Measurements from ENCODE around the gene SMIM30.
"Not testable (repeated sequence)": the region's sequence is repeated elsewhere in the genome, so short reads cannot be mapped to it uniquely, and the experiment has no call there.

SMIM30 gene, protein sequence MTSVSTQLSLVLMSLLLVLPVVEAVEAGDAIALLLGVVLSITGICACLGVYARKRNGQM

DNA sequence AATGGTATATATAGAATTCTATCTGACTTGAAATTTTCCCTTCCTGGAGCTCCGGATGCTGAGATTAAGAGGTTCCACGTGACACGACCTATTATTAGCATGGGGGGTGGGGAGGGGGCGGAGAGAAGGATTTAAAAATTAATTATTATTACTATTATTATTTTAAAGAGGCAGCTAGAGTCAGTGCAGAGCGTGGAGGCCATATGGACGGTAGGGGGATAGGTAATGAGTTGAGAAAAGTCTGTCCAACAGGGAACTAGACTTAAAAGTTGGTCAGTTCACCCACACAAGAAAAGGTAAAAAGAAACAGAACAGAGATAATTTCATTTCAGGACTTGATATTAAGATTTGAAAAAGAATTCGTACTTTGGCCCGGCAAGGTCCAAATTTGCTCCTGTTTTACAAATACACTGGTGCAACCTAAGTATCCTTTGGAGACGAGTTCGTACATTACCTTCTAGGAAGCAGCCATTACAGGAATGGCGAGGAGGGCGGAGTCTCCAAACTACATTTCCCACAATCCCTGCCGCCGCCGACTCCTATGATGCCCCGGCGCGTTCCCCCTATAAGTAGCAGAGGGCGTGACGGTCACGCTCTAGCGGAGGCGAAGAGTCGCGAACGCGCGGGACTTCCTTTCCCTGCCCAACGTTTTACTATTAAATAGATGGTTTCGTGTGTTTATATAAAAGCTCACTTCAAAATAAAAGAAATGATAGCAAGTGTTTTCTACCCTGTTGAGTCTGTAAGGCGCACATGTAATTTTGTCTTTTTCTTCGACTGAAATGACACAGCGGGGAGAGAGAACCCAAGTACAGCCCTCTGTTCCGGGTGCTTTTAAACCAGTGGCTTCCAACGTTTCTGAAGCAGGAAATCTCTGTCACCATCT lies at the start of gene SMIM30:
TSS of gene SMIM30 (minus strand) at position 481 of the 886 bp plus-strand sequence. CDS start 976 bp downstream, outside the sequence.
- peak within 1 kb of the TSS; percentile 69 for H3K27ac ChIP-seq

DNA sequence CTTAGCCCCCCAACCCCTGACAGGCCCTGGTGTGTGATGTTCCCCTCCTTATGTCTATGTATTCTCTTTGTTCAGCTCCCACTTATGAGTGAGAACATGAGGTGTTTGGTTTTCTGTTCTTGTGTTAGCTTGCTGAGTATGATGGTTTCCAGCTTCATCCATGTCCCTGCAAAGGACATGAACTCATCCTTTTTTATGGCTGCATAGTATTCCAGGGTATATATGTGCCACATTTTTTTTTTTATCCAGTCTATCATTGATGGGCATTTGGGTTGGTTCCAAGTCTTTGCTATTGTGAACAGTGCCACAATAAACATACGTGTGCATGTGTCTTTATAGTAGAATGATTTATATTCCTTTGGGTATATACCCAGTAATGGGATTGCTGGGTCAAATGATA lies 47.8 kb upstream of the SMIM30 start:
- H3K27ac ChIP-seq: not testable (repeated sequence)

More for the DNA sequence above, at the start of gene SMIM30:
- TF ChIP-seq, protein P1, sequence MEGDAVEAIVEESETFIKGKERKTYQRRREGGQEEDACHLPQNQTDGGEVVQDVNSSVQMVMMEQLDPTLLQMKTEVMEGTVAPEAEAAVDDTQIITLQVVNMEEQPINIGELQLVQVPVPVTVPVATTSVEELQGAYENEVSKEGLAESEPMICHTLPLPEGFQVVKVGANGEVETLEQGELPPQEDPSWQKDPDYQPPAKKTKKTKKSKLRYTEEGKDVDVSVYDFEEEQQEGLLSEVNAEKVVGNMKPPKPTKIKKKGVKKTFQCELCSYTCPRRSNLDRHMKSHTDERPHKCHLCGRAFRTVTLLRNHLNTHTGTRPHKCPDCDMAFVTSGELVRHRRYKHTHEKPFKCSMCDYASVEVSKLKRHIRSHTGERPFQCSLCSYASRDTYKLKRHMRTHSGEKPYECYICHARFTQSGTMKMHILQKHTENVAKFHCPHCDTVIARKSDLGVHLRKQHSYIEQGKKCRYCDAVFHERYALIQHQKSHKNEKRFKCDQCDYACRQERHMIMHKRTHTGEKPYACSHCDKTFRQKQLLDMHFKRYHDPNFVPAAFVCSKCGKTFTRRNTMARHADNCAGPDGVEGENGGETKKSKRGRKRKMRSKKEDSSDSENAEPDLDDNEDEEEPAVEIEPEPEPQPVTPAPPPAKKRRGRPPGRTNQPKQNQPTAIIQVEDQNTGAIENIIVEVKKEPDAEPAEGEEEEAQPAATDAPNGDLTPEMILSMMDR (conservative IDR thresholded peaks at IDR 0.05): no peak

DNA sequence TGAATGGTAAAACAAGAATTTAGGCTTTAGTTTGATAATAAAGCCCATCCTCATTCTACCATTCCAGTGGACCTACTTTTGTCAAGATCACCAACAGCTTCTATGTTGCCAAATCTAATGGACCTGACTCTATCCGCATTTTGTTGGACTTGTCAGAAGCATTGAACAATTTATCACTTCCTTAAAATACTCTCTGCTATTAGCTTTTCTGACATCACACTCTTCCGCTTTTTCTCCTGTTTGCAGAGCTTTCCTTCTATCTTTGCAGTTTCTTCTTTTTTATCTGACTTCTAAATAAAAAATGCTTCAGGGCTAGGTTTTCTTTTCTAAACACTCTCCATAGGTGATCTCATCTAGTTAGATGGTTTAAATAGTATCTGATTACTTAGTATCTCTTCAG lies 42.7 kb upstream of the SMIM30 start:
- no peak overlapping the region for H3K27ac ChIP-seq
- TF ChIP-seq, protein P1 (conservative IDR thresholded peaks at IDR 0.05): no peak

DNA sequence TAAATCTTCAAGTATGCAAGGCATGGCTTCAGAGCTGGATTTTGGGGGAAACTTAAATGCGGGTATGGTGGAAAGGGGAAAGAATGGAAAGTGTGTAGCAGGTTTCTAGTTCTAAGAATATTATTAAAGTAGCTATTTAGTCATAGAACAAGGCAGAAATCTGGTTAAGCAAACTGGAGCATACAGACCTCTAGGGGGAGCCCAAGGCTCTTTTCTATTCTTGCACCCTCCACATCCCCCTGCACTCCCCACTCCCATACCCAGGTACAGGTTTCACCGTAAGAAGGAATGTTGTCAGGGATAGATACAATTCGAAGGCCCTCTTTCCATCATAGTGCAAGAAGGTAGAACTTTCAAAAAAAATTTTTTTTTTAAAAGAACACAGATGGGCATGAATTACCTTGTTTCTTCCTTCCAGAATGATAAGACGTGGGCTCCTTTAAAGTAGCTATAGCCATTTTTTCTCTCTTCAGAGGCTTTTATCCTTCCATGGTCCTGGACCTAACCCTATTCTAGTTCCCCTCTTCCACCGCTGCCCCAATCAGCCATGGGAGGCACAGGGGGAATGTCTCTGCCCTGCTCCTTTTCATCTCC lies 41.5 kb upstream of the SMIM30 start:
- TF ChIP-seq, protein P1 (conservative IDR thresholded peaks at IDR 0.05): peak; percentile 87
- H3K27ac ChIP-seq: peak overlapping the region; percentile 41; the same call in 1 of the 2 replicates

DNA sequence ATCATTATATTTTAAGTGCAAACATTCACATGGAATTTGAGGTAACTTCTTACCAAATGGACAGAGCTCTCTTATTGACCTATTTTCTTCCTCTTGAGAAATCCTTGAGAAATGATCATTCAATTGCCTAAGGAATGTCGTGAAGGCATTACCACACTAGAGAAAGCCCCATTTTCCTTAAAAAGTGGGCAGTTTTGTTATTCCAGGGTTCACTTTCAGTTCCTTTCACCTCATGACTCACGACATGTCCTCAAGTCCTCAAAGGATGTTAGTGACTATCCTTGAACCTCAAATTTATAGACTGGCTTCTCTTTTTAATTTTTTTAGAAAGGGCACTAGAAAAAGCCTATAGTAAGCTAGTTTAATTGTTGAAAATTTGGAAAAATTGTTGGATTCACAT lies 40.4 kb upstream of the SMIM30 start:
- TF ChIP-seq, protein P1 (conservative IDR thresholded peaks at IDR 0.05): no peak

DNA sequence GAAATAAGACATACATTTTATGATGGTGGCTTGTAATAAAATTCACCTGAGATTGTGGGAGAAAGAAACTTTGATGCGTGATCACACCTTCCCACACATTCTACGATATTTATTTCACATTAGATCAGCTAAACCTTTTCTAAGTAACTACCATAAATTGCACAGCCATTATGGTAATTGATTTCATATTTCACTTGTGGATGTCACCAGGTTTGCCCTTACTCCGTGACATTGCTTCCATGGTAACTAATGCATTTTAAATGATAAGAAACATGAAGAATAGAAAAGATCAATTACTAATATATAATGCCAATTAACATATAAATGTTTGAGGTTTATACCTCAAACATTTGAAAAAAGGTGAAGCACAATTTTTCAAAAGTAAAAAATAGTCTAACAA lies 35.8 kb upstream of the SMIM30 start:
- TF ChIP-seq, protein P1 (conservative IDR thresholded peaks at IDR 0.05): no peak

More for the DNA sequence above, 40.4 kb upstream of the SMIM30 start:
- H3K27ac ChIP-seq: no peak overlapping the region

DNA sequence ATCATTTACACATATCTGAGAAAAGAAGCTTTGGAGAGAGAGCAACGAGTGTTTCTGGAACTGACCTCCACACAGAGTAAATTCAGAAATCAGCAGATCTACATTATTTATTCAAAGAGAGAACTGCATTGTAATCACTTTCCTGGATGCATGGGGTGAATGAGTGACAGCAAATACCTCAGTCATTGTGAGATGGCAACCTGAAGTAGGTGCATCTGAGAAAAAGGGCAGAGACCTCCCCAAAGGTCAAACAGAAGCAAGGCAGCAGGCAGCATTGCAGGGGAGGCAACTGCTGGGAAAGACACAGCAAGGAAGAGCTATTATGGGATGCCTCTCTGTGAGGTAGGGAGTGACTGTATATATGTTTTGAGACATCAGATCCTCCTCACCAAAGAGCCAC lies 26.5 kb upstream of the SMIM30 start:
- TF ChIP-seq, protein P1 (conservative IDR thresholded peaks at IDR 0.05): no peak
- H3K27ac ChIP-seq: no peak overlapping the region

More for the DNA sequence above, 35.8 kb upstream of the SMIM30 start:
- no peak overlapping the region for H3K27ac ChIP-seq

Data from VCaP (cell line).